Liver (tissue), 9 donors: ENCODE measurements around the gene PSMB11. TPM values are rescaled to one million over a fixed set of nuclear protein-coding genes. Genes with fewer than 3 reads are reported as not detected.

Experiments used
- DNase-seq: peaks from one replicate; pipeline ENCODE4 v3.0.0-alpha.2; 2017; ENCODE audit warnings: low spot score
- H3K27ac ChIP-seq, 2 donors: one replicate each; pipeline ENCODE4 v1.7.0; 2013; ENCODE audit warnings: inconsistent platforms in 2 of 2, low read length in 2 of 2, control low read depth in 1 of 2, low read depth in 1 of 2, mild to moderate bottlenecking in 1 of 2
- H3K27me3 ChIP-seq, 4 donors: one replicate each; pipeline versions ENCODE4 v1.6.1 to v1.7.0; 2013; ENCODE audit warnings: low read length in 3 of 4, inconsistent platforms in 1 of 4, mild to moderate bottlenecking in 1 of 4, moderate library complexity in 1 of 4; ENCODE audit not compliant: control insufficient read depth in 4 of 4, insufficient read depth in 4 of 4
- H3K36me3 ChIP-seq, 4 donors: one replicate each; pipeline versions ENCODE4 v1.6.1 to v1.7.0; 2013; ENCODE audit warnings: low read length in 3 of 4, mild to moderate bottlenecking in 3 of 4, low read depth in 1 of 4, moderate library complexity in 1 of 4; ENCODE audit not compliant: control insufficient read depth in 4 of 4, insufficient read depth in 3 of 4
- H3K4me1 ChIP-seq, 4 donors: one replicate each; pipeline versions ENCODE4 v1.6.1 to v1.7.0; 2013; ENCODE audit warnings: low read length in 3 of 4, mild to moderate bottlenecking in 3 of 4, moderate library complexity in 1 of 4; ENCODE audit not compliant: control insufficient read depth in 4 of 4, insufficient read depth in 4 of 4
- H3K4me3 ChIP-seq, 3 donors: one replicate each; pipeline versions ENCODE4 v1.6.1 to v1.7.0; 2013; ENCODE audit warnings: low read length in 3 of 3, control low read depth in 1 of 3, low read depth in 1 of 3, mild to moderate bottlenecking in 1 of 3
- H3K9ac ChIP-seq, 2 donors: one replicate each; pipeline ENCODE4 v1.7.0; 2013; ENCODE audit warnings: low read length in 2 of 2, mild to moderate bottlenecking in 2 of 2, moderate library complexity in 2 of 2, control low read depth in 1 of 2, low read depth in 1 of 2
- H3K9me3 ChIP-seq, 4 donors: one replicate each; pipeline versions ENCODE4 v1.6.1 to v1.7.0; 2013; ENCODE audit warnings: low read length in 3 of 4; ENCODE audit not compliant: control insufficient read depth in 4 of 4
- ATF3 ChIP-seq: IDR thresholded peaks from 2 replicates; pipeline ENCODE4 v1.6.1; 2016; ENCODE audit warnings: antibody characterized with exemption
- CTCF ChIP-seq: fragments of 150-350 bp; IDR thresholded peaks from 2 replicates; pipeline ENCODE4 v1.5.1; 2017; ENCODE audit warnings: improper control_type of control experiment, low read depth, low read length; ENCODE audit not compliant: missing input control
- EGR1 ChIP-seq, 2 donors: IDR thresholded peaks; 2 replicates each; pipeline ENCODE4 v1.6.1; 2016 to 2018; ENCODE audit warnings: antibody characterized with exemption in 2 of 2, low read depth in 2 of 2
- FOXA1 ChIP-seq: IDR thresholded peaks from 2 replicates; pipeline ENCODE4 v1.6.1; 2016; ENCODE audit warnings: antibody characterized with exemption
- FOXA2 ChIP-seq: IDR thresholded peaks from 2 replicates; pipeline ENCODE4 v1.6.1; 2016; ENCODE audit warnings: antibody characterized with exemption
- GABPA ChIP-seq, 2 donors: IDR thresholded peaks in 1 of 2; conservative IDR thresholded peaks in 1 of 2; 2 replicates each; pipeline ENCODE4 v1.6.1; 2016; ENCODE audit warnings: antibody characterized with exemption in 2 of 2, mild to moderate bottlenecking in 1 of 2, moderate library complexity in 1 of 2
- HNF4A ChIP-seq, 2 donors: conservative IDR thresholded peaks; 2 replicates each; pipeline ENCODE4 v1.6.1; 2016; ENCODE audit warnings: antibody characterized with exemption in 2 of 2, mild to moderate bottlenecking in 2 of 2
- HNF4G ChIP-seq: IDR thresholded peaks from 2 replicates; pipeline ENCODE4 v1.6.1; 2016; ENCODE audit warnings: antibody characterized with exemption
- JUND ChIP-seq, 2 donors: IDR thresholded peaks; 2 replicates each; pipeline ENCODE4 v1.6.1; 2016; ENCODE audit warnings: antibody characterized with exemption in 2 of 2
- MAX ChIP-seq: IDR thresholded peaks from 2 replicates; pipeline ENCODE4 v1.6.1; 2016; ENCODE audit warnings: antibody characterized with exemption
- NR2F2 ChIP-seq: IDR thresholded peaks from 2 replicates; pipeline ENCODE4 v1.6.1; 2016; ENCODE audit warnings: antibody characterized with exemption
- RAD21 ChIP-seq, 2 donors: IDR thresholded peaks; 2 replicates each; pipeline ENCODE4 v1.6.1; 2016; ENCODE audit warnings: antibody characterized with exemption in 2 of 2, mild to moderate bottlenecking in 2 of 2
- SP1 ChIP-seq: IDR thresholded peaks from 2 replicates; pipeline ENCODE4 v1.6.1; 2018; ENCODE audit warnings: antibody characterized with exemption, mild to moderate bottlenecking
- TAF1 ChIP-seq: conservative IDR thresholded peaks from 2 replicates; pipeline ENCODE4 v1.6.1; 2016; ENCODE audit warnings: antibody characterized with exemption, mild to moderate bottlenecking
- YY1 ChIP-seq: IDR thresholded peaks from 2 replicates; pipeline ENCODE4 v1.6.1; 2016; ENCODE audit warnings: antibody characterized with exemption, mild to moderate bottlenecking
- WGBS: extraction: QIAGEN DNeasy Blood & Tissue Kit; methylation state at CpG from one replicate; pipeline ENCODE4 v1.1.7; 2013; 5-methylcytosine and 5-hydroxymethylcytosine counted together
- polyA plus RNA-seq, 2 donors: library from polyadenylated mRNA; stranded (reverse) in 1 of 2; unstranded in 1 of 2; fragments of 200-250 nt in 1 of 2; fragments of >200 nt in 1 of 2; fragmentation: Nextera tagmentation in 1 of 2; extraction: Ambion mirVana in 1 of 2; gene quantifications; one replicate each; pipeline versions ENCODE4 v1.2.1 to v1.2.3, GENCODE V29; 2013 to 2015
- total RNA-seq, 2 donors: library from RNA; depleted of rRNA; stranded (reverse); fragments of >200 nt; gene quantifications; one replicate each; pipeline ENCODE4 v1.2.3, GENCODE V29; 2014
- TF ChIP-seq, protein P1 (sequence below): IDR thresholded peaks from 2 replicates; pipeline ENCODE4 v1.6.1; 2016; ENCODE audit warnings: antibody characterized with exemption
- TF ChIP-seq, protein P2 (sequence below): IDR thresholded peaks from 2 replicates; pipeline ENCODE4 v1.6.1; 2016; ENCODE audit warnings: antibody characterized with exemption, mild to moderate bottlenecking
- donor health status: healthy.
- donor health status: healthy.
- donor health status: healthy.
- donor health status: healthy.
- donor health status: healthy.

The PSMB11 gene
- total and polyA plus RNA-seq, 4 donors, result not detected

DNA sequence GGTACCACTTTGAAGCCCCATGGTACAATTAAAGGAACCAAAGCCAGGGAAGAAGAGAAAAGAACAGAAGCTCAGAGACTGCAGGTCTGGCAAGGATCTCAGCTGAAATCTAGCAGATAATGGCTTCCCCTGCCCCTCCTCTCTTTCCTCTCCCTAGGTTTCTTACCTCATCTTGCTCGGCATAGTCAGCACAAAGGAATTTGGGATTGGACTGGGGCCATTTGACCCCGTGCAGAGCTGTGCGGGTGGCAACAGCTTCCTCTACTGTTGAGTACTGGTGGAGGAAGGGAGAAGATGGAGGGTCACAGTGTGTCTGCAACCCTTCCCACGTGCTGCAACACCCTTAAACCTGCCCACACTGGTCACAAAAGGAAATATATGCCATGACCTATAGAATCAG lies 20.0 kb downstream of the PSMB11 start (continued):
- TF ChIP-seq, protein P1, sequence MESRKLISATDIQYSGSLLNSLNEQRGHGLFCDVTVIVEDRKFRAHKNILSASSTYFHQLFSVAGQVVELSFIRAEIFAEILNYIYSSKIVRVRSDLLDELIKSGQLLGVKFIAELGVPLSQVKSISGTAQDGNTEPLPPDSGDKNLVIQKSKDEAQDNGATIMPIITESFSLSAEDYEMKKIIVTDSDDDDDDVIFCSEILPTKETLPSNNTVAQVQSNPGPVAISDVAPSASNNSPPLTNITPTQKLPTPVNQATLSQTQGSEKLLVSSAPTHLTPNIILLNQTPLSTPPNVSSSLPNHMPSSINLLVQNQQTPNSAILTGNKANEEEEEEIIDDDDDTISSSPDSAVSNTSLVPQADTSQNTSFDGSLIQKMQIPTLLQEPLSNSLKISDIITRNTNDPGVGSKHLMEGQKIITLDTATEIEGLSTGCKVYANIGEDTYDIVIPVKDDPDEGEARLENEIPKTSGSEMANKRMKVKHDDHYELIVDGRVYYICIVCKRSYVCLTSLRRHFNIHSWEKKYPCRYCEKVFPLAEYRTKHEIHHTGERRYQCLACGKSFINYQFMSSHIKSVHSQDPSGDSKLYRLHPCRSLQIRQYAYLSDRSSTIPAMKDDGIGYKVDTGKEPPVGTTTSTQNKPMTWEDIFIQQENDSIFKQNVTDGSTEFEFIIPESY, result no peak
- no peak for TF ChIP-seq ATF3
- TF ChIP-seq RAD21 (IDR thresholded peaks at IDR 0.05), result no peak
- TF ChIP-seq TAF1, result no peak

DNA sequence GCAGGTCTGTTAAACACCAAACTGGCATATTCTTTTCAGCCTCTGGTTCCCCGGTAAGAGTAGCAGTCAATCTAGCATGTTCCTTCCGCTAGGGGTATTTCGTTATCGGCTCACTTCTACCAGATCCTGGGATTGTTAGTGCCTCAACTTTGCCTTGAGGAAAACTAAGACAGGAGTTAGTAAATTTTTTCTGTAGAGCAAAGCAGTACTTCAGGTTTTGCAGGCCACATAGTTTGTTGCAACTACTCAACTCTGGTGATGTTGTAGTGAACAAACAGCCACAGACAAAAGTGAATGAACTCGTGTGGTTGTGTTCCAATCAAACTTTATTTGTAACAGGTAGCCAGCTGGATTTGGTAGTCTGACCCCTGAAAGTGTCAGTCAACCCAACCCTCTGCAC lies 21.6 kb downstream of the PSMB11 start:
- DNase-seq, result no peak
- Histone ChIP-seq H3K4me3 (no peak overlapping the region), H3K9ac (no peak overlapping the region), H3K27ac (no peak overlapping the region), H3K36me3 (peaks cover 26 to 78% (median 60%) of the 10 kb centered on the region in 4 donors), H3K4me1 (peaks cover 0 to 3% (median 0%) of the 10 kb centered on the region in 4 donors), H3K27me3 (no peaks in the 10 kb centered on the region), H3K9me3 (no peaks in the 10 kb centered on the region)
- TF ChIP-seq GABPA (IDR thresholded peaks at IDR 0.05 in 1 of 2, conservative IDR thresholded peaks at IDR 0.05 in 1 of 2) (no peak), HNF4A (conservative IDR thresholded peaks at IDR 0.05) (no peak), FOXA2 (no peak)
- WGBS, result 85% methylated on average over 5 of the region's 5 CpGs

- TF ChIP-seq ATF3 (no peak), EGR1 (IDR thresholded peaks at IDR 0.05; ENCODE audit: low read depth in 2 of 2) (no peak), FOXA1 (no peak), SP1 (no peak), JUND (IDR thresholded peaks at IDR 0.05) (no peak), HNF4G (no peak), RAD21 (IDR thresholded peaks at IDR 0.05) (no peak), FOXA2 (no peak), GABPA (IDR thresholded peaks at IDR 0.05 in 1 of 2, conservative IDR thresholded peaks at IDR 0.05 in 1 of 2) (no peak), TAF1 (no peak), MAX (no peak), CTCF (no peak), NR2F2 (no peak), YY1 (no peak)
- TF ChIP-seq, protein P1, result no peak
- TF ChIP-seq, protein P2, sequence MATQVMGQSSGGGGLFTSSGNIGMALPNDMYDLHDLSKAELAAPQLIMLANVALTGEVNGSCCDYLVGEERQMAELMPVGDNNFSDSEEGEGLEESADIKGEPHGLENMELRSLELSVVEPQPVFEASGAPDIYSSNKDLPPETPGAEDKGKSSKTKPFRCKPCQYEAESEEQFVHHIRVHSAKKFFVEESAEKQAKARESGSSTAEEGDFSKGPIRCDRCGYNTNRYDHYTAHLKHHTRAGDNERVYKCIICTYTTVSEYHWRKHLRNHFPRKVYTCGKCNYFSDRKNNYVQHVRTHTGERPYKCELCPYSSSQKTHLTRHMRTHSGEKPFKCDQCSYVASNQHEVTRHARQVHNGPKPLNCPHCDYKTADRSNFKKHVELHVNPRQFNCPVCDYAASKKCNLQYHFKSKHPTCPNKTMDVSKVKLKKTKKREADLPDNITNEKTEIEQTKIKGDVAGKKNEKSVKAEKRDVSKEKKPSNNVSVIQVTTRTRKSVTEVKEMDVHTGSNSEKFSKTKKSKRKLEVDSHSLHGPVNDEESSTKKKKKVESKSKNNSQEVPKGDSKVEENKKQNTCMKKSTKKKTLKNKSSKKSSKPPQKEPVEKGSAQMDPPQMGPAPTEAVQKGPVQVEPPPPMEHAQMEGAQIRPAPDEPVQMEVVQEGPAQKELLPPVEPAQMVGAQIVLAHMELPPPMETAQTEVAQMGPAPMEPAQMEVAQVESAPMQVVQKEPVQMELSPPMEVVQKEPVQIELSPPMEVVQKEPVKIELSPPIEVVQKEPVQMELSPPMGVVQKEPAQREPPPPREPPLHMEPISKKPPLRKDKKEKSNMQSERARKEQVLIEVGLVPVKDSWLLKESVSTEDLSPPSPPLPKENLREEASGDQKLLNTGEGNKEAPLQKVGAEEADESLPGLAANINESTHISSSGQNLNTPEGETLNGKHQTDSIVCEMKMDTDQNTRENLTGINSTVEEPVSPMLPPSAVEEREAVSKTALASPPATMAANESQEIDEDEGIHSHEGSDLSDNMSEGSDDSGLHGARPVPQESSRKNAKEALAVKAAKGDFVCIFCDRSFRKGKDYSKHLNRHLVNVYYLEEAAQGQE, result no peak
- DNase-seq, result no peak
- peaks cover 0 to 20% (median 9%) of the 10 kb centered on the region in 4 donors for H3K4me1 ChIP-seq
- no peak overlapping the region for H3K4me3 ChIP-seq
- 90% methylated on average over 3 of the region's 3 CpGs for WGBS
- no peaks in the 10 kb centered on the region for H3K9me3 ChIP-seq
- no peak overlapping the region for H3K9ac ChIP-seq
- peaks cover 14 to 55% (median 46%) of the 10 kb centered on the region in 4 donors for H3K36me3 ChIP-seq
- no peaks in the 10 kb centered on the region for H3K27me3 ChIP-seq
- H3K27ac ChIP-seq, result no peak overlapping the region
These were observed 24.4 kb downstream of the PSMB11 start for GRCh38 chr14:23066368-23066767.
